GM21619 (cell line): ENCODE data around the gene UACA.

Source experiments
- ATAC-seq: cut with Tn5 transposase; IDR thresholded peaks from one replicate; pipeline ENCODE4 v1.9.1; 2021; ENCODE audit not compliant: unreplicated experiment

The UACA gene

DNA sequence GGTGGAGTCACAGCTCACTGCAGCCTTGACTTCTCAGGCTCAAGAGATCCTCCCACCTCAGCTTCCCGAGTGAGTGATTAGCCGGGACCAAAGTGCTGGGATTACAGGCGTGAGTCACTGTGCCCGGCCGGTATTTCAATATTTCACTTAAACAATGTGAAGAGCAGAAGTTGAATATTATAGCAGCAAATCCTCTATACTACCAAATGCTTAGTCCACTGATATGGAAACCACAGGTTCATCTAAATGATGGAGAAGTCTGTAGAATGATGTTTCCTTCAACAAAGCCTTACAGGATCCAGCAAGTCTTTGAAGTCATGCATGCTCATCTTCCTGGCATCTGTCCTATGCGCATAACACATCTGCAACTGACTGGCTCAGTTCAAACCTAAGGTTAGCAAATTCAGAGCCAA is 20.3 kb upstream of the UACA start:
- no peak for ATAC-seq

DNA sequence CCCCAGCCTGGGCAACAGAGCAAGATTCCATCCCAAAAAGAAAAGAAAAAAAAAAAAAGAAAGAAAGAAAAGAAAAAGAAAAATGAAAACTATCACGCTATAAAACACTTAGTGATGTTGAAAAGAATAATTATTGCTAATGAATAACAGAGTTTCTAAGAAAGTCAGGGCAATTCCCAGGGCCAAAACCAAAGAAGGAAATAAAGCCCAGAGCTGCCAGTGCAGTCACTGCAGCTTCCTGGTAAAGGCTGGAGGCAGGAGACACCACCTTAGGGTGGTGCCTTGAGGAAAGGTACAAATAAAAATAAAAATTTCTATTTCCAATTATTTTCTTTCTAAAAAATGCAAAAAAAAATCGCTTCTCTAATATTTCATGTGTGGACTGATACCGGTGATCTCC is 19.7 kb upstream of the UACA start:
- ATAC-seq: no peak

DNA sequence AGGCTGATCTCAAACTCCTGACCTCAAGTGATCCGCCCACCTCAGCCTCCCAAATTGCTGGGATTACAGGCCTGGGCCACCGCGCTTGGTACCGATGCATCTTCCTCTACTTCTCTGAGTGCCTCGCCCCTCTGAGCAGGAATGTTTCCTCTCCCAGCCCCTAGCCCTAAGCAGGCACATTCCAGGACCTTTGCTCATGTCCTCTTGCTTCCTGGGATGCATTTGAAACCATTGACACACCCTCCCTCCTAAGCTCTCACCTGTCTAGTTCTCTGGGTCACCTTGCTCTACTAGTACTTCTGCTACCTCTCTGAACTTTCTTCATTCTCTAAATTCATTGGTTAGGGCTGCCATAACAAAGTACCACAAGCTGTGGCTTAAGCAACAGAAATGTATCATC is 17.9 kb upstream of the UACA start:
- ATAC-seq: no peak

DNA sequence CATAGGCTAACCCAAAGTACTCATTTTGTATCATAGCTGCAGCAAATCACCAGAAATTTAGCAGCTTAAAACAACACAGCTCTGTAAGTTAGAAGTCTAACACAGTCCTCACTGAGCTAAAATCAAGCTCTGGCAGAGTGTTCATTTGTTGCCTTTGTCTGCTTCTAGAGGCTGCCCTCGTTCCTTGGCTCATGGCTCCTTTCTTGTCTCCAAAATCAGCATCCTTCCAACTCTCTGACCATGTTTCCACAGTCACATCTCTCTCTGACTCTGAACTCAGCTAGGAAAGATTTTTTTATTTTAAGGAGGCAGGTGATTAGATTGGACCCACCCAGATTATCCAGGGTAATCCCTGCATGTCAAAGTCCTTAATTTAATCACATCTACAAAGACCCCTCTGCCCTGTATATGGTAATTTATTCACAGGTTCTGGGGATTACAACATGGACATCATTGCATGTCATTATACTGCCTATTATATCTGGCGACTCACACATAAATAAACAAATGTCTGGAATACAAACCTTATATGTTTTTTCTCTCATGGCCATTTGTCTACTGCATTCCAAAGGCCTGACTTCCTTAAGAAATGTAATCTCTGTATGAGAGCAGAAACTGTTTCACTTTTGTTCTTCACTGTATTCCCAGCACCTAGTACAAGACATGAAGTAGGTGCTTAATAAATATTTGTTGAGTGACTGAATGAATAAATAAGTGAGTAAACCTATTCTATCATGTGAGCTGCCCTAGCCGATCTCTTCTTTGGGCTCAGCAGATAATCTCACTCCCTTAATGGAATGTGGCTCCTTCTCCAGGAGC is 15.1 kb upstream of the UACA start:
- no peak for ATAC-seq

DNA sequence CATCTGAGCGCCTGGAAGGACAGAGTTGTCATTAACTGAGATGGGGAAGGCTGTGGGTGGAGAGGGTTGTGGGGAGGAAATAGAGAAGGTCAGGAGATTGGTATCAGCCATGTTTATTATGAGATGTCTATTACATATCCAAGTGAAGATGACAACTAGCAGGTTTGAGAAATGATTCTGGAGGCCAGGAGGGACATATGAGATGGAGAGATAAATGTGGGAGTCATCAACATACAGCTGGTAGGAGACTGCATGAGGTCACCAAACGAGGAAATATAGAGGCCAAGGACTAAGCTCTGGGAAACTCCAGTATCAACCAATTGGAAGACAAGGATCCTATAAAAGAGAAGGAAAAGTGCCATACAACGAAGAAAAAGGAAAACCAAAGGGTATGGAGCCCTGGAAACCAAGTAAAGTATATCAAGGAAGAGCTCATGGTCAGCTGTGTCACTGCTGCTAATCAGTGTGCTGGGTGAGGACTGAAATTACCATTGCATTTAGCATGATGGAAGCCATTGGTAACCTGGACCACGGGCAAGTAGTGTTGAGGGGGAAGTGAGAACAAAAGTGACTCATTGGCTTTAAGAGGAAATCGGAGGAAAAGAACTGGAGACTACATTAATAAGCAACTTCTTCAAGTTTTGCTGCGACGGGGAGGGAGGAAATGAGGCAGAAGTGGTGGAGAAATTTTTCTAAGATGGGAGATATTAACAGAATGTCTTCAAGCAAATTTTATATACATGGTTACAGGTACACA is 14.0 kb upstream of the UACA start:
- ATAC-seq: no peak

- ATAC-seq: no peak
Measured at GRCh38 chr15:70775160-70775559, 11.8 kb upstream of the UACA start.

- ATAC-seq: no peak
Measured at GRCh38 chr15:70772402-70772801, 9.0 kb upstream of the UACA start.

- ATAC-seq: no peak
Measured at GRCh38 chr15:70770863-70771262, 7.5 kb upstream of the UACA start.

- no peak for ATAC-seq
Measured at GRCh38 chr15:70768257-70768883, 5.0 kb upstream of the UACA start.

DNA sequence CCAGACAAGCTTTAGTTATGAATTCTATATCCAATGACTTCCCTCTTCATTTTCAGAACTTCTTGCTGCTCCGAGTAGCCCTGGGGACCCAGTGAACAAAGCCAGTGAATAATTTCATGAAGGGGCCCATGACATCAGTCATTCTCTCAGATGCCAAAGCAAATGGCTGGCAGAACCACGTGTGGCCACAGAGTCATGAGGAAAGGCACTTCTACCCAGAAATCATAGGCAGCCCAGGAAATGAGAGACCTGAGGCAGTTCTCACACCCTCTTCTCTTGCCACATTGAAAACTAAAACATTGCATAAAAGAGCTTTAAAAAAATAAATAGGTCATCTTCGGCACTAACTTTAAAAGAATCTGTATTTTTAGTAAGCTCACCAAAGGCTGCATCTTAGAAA is 4.3 kb upstream of the UACA start:
- no peak for ATAC-seq

DNA sequence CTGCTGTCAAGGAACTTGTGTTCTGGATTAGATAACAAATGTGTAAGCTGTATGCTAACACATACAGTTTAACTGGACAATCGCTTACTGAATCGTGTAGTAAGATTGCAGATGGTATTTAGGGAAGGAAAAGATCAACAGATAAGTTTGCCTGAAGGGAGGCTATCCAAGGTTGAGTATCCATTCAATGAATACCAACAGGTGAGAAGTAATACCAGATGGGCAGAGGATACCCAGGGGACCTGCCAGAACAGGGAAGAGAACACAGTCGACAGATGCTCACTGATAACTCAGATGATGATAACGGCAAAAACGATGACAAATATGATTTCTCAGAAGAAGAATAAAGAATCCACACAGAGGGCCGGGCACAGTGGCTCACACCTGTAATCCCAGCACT is 3.2 kb upstream of the UACA start:
- ATAC-seq: no peak

- ATAC-seq: no peak
Measured at GRCh38 chr15:70765504-70766281, 2.3 kb upstream of the UACA start.

DNA sequence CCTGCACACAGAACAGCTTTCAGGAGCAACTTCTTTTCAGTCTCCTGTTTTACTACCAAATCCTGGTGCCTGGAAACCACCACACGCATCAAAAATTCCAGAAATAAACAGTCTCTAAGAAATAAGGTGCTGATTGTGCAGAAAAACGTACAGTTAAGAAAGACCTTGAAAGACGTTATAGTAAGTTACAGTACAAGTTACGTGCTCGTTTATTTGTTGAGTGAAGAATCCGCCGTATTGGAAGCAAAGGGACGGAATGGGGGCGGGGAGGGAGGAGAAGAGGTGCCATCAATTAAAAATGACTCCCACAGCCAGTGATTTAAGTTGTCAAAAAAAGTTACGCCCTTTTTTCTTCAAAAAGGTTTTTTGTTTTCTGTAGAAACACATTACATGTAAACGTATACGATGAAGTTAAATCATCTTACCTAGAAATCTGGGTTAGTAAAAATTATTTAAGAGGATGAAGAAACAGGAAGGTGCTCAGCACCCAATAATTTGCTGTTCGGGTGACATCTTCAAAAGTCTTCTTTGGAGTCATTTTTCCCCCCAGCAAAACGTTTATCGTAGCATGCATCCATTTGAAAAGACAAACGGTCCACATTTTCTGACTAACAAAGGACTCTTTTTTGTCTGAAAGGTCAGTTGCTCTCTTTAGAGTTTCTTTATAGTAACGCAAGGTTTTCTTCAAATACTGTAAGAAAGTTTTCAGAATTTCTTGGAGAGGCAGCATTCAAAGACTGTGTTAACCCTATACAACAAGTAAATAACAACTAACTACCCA is 782 bp upstream of the UACA start:
- ATAC-seq: no peak

DNA sequence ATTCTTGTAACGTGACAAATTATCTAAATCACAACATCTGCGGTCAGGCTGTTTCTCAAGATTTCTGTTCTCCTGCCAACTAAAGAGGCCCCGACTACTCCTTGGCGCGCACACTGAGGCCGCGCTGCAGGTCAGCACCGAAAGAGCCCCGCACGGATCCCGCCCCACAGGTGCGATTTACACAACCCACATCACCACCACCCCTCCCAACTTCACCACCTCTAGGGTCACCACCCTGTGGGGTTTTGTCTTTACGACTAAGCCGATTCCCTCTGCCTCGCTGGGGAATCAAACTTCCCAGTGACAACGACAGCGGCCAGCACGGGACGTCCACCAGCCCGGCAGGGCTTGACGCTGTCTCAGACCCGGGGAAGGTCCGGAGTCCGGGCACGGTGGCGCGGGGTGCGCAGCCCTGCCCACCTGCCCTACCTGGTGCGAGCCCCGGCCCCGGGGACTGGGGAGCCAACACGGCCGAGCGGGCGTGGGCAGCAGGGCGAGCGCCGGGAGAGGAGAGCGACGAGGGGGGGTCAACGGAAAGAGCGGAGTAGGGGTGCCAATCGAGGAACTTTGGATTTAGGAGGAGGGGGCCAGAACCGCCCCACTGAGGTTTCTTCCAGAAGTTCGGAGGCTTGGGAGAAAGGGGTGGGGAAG is 764 bp downstream of the UACA start:
- ATAC-seq: peak; percentile 10

- ATAC-seq: no peak
Measured at GRCh38 chr15:70761931-70762468, 1.4 kb downstream of the UACA start.

GRCh38 chr15:70761046-70761445 is 2.3 kb downstream of the UACA start:
- ATAC-seq: no peak

- no peak for ATAC-seq
Measured at GRCh38 chr15:70758790-70759462, 4.4 kb downstream of the UACA start.

DNA sequence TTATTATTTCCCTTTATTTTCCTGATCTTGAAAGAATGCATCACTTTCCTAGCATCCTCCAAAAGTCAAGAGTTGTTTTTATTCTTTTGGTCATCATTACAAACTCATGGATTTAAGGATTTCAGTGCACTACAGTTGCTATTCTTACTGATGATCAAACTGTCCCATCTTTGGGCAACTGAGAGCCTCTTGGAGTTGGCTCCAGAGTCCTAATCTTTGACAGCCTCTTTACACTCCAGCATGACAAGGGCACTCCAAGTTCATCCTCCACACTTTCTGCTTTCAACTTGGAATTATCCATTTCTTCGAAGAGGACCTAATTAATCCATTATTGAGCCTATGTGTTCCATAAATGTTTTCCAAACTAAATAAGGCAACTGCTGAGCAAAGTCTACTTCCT is 5.7 kb downstream of the UACA start:
- no peak for ATAC-seq

- ATAC-seq: no peak
Measured at GRCh38 chr15:70754862-70755261, 8.5 kb downstream of the UACA start.
